PC-3 (cell line): ENCODE data around the gene TPR.

Source experiments
- CTCF ChIP-seq: fragments of 300-600 bp; sonication (generic); conservative IDR thresholded peaks from 2 replicates; pipeline ENCODE4 v1.5.1; 2017; ENCODE audit warnings: antibody characterized with exemption, low read depth, mild to moderate bottlenecking, low read length
- EZH2 ChIP-seq: fragments of 300-600 bp; sonication (generic); IDR thresholded peaks from one replicate; pipeline ENCODE4 v1.6.1; 2017; ENCODE audit warnings: antibody characterized with exemption, mild to moderate bottlenecking, low read length; ENCODE audit not compliant: unreplicated experiment
- EZH2phosphoT487 ChIP-seq: fragments of 300-600 bp; sonication (generic); IDR thresholded peaks from 2 replicates; pipeline ENCODE4 v1.6.1; 2018; ENCODE audit warnings: mild to moderate bottlenecking, antibody characterized with exemption, low read length, borderline replicate concordance

- no peak for TF ChIP-seq EZH2
- no peak for TF ChIP-seq CTCF
- TF ChIP-seq EZH2phosphoT487 = no peak
Measured at GRCh38 chr1:186297439-186298045, 77.5 kb downstream of the TPR start.
